OCI-LY7 (cell line): ENCODE data around the gene BARHL2. TPM values are rescaled to one million over a fixed set of nuclear protein-coding genes. Genes with fewer than 3 reads are reported as not detected.

Experiments used
- BruUV-seq: library from RNA; stranded (reverse); fragments of 400-500 nt; replicated peaks from 2 replicates; lab custom pipeline; 2021; lab: Mats Ljungman, UMichigan
- CTCF ChIA-PET: fragments of 300-600 bp; sonication (Branson Sonifier 250); formaldehyde crosslinking; loops from one replicate; lab custom pipeline; 2022; ENCODE audit warnings: antibody characterized with exemption; ENCODE audit not compliant: unreplicated experiment; lab: Charles Lee
- POLR2A ChIA-PET: fragments of 300-600 bp; sonication (Branson Sonifier 250); formaldehyde crosslinking; loops from one replicate; lab custom pipeline; 2022; ENCODE audit warnings: antibody characterized with exemption; lab: Charles Lee
- DNase-seq: peaks from one replicate; pipeline ENCODE4 v3.0.0-alpha.2; 2015; ENCODE audit warnings: low spot score
- H2AFZ ChIP-seq: fragments of 200-600 bp; sonication (generic), shearing (Covaris generic); 2 replicates; pipeline ENCODE4 v1.6.1; 2014; ENCODE audit warnings: mild to moderate bottlenecking, antibody characterized with exemption, low read length, moderate library complexity
- H3K27ac ChIP-seq: fragments of 200-600 bp; sonication (generic); 2 replicates; pipeline ENCODE4 v1.5.1; 2014; ENCODE audit warnings: mixed run types, low read depth, mild to moderate bottlenecking, moderate library complexity, low read length, inconsistent platforms; ENCODE audit not compliant: poor library complexity, severe bottlenecking
- H3K36me3 ChIP-seq: fragments of 200-600 bp; sonication (generic); 2 replicates; pipeline ENCODE4 v1.6.1; 2014; ENCODE audit warnings: mild to moderate bottlenecking, antibody characterized with exemption, low read length, moderate library complexity, mixed read lengths; ENCODE audit not compliant: insufficient read depth
- H3K4me1 ChIP-seq: fragments of 200-600 bp; sonication (generic); 2 replicates; pipeline ENCODE4 v1.5.1; 2014; ENCODE audit warnings: mild to moderate bottlenecking, low read length; ENCODE audit not compliant: insufficient read depth, poor library complexity, severe bottlenecking
- H3K4me2 ChIP-seq: fragments of 200-600 bp; sonication (generic); 2 replicates; pipeline ENCODE4 v1.6.1; 2014; ENCODE audit warnings: mild to moderate bottlenecking, low read length
- H3K4me3 ChIP-seq: fragments of 200-600 bp; sonication (generic); 2 replicates; pipeline ENCODE4 v1.5.1; 2014; ENCODE audit warnings: mild to moderate bottlenecking, low read depth, low read length; ENCODE audit not compliant: poor library complexity, severe bottlenecking
- H3K79me2 ChIP-seq: fragments of 200-600 bp; sonication (generic); 2 replicates; pipeline ENCODE4 v1.6.1; 2016; ENCODE audit warnings: low read depth, mild to moderate bottlenecking, low read length, moderate library complexity, mixed read lengths; ENCODE audit not compliant: insufficient read depth
- H3K9me2 ChIP-seq: fragments of 200-600 bp; sonication (generic); 2 replicates; pipeline ENCODE4 v1.6.1; 2016; ENCODE audit warnings: mild to moderate bottlenecking, low read length, mixed read lengths; ENCODE audit not compliant: insufficient read depth
- H3K9me3 ChIP-seq: fragments of 200-600 bp; sonication (generic); 2 replicates; pipeline ENCODE4 v1.6.1; 2014; ENCODE audit warnings: mild to moderate bottlenecking, mixed run types, low read length, mixed read lengths
- H4K20me1 ChIP-seq: fragments of 200-600 bp; sonication (generic); 2 replicates; pipeline ENCODE4 v1.6.1; 2014; ENCODE audit warnings: mild to moderate bottlenecking, antibody characterized with exemption, low read length, moderate library complexity, mixed read lengths; ENCODE audit not compliant: insufficient read depth
- EZH2phosphoT487 ChIP-seq: fragments of 200-600 bp; sonication (generic); IDR thresholded peaks from 2 replicates; pipeline ENCODE4 v1.6.1; 2018; ENCODE audit warnings: low read depth, borderline replicate concordance, mild to moderate bottlenecking, mixed run types, antibody characterized with exemption, low read length, moderate library complexity, mixed read lengths
- intact Hi-C: fragments of 100-400 bp; cut with micrococcal nuclease; formaldehyde crosslinking; loops from one replicate; pipeline ENCODE4 v1.10.0; 2022; ENCODE audit not compliant: unreplicated experiment
- total RNA-seq, 2 experiments: library from RNA; depleted of rRNA in 1 of 2; stranded (reverse); fragments of >200 nt in 1 of 2; shearing (Covaris generic) in 1 of 2; gene quantifications; 2 replicates each; pipeline ENCODE4 v1.2.3, GENCODE V29; 2014 to 2022
- TF ChIP-seq, protein P1 (sequence below): fragments of 200-600 bp; sonication (generic); conservative IDR thresholded peaks from 2 replicates; pipeline ENCODE4 v1.5.1; 2014; ENCODE audit warnings: mild to moderate bottlenecking, antibody characterized with exemption, low read length, moderate library complexity, mixed read lengths

Gene BARHL2
- total RNA-seq, 2 experiments from 2014 or later = not detected

DNA sequence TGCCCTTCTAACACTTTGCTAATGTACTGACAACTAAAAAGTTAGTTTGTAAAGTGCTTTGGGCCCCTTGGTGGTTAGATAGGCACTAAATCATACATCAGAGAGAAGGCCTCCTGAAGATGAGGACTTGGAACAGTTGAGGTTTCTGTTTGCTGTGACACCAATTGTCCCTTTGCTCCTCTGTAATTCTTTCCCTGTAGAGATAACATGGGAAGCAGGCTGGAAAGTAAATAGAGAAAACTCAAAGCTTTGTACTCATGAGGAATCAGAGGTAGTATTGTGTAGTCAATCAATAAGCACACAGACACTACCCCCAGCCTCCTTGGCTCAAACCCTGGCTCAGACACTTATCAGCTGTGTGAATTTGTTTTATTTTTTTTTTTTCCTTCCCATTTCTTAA, 31.6 kb upstream of the BARHL2 start:
- Histone ChIP-seq H3K79me2 (no peaks in the 10 kb centered on the region), H4K20me1 (no peaks in the 10 kb centered on the region), H3K4me1 (no peaks in the 10 kb centered on the region), H3K9me3 (no peaks in the 10 kb centered on the region), H3K27ac (no peak overlapping the region), H3K4me2 (no peak overlapping the region), H3K36me3 (no peaks in the 10 kb centered on the region), H3K4me3 (no peak overlapping the region), H2AFZ (no peak overlapping the region), H3K9me2 (no peaks in the 10 kb centered on the region)
- intact Hi-C loops = no loop called here
- BruUV-seq = no TSS peak
- no peak for DNase-seq
- TF ChIP-seq EZH2phosphoT487 = no peak
- TF ChIP-seq, protein P1, sequence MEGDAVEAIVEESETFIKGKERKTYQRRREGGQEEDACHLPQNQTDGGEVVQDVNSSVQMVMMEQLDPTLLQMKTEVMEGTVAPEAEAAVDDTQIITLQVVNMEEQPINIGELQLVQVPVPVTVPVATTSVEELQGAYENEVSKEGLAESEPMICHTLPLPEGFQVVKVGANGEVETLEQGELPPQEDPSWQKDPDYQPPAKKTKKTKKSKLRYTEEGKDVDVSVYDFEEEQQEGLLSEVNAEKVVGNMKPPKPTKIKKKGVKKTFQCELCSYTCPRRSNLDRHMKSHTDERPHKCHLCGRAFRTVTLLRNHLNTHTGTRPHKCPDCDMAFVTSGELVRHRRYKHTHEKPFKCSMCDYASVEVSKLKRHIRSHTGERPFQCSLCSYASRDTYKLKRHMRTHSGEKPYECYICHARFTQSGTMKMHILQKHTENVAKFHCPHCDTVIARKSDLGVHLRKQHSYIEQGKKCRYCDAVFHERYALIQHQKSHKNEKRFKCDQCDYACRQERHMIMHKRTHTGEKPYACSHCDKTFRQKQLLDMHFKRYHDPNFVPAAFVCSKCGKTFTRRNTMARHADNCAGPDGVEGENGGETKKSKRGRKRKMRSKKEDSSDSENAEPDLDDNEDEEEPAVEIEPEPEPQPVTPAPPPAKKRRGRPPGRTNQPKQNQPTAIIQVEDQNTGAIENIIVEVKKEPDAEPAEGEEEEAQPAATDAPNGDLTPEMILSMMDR = no peak
- ChIA-PET POLR2A (no interaction called here), CTCF (no interaction called here)

DNA sequence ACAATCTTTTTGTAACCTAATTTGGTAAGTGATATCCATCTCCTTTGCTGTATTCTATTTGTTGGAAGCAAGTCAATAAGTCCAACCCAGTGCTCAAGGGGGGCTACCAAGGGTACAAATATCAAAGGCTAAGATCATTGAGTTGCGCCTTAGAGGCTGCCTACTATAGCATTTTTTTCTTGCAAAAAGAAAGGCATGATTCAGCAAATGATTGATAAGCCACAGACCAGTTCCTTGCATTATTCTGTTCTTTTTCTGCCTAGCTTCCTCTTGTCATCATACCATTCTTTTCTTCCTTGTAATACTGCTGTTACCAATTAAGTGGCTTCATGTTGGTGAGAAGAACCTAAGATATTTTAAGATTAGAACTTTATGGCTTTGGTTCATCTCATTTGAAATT, 29.8 kb upstream of the BARHL2 start:
- intact Hi-C loops = no loop called here
- no peaks in the 10 kb centered on the region for H3K36me3 ChIP-seq
- no peaks in the 10 kb centered on the region for H3K4me1 ChIP-seq
- POLR2A ChIA-PET = no interaction called here
- no peaks in the 10 kb centered on the region for H3K79me2 ChIP-seq
- DNase-seq = no peak
- no peak overlapping the region for H2AFZ ChIP-seq
- no peak overlapping the region for H3K27ac ChIP-seq
- TF ChIP-seq EZH2phosphoT487 = no peak
- TF ChIP-seq, protein P1 = no peak
- no peak overlapping the region for H3K4me2 ChIP-seq
- H3K9me3 ChIP-seq = no peaks in the 10 kb centered on the region
- CTCF ChIA-PET = no interaction called here
- no peaks in the 10 kb centered on the region for H4K20me1 ChIP-seq
- no peaks in the 10 kb centered on the region for H3K9me2 ChIP-seq
- no TSS peak for BruUV-seq
- no peak overlapping the region for H3K4me3 ChIP-seq

DNA sequence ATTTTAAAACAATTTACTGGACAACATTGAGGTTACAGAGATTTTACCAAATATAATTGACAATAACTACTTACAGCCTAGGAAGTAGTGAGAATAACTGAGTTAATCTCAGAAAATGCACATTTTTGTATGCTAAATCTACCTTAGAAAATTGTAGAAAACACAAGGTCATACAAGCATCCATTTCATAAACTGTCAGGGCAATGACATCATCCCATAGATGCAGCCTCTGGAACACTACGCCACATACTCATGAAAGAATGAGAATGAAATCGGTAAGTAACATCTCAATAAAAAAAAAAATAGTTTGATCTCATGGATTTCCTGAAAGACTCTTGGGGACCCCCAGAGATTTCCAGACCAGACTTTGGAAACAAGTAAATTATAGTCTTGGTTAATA, 28.9 kb upstream of the BARHL2 start:
- H3K4me3 ChIP-seq = no peak overlapping the region
- DNase-seq = no peak
- H3K9me2 ChIP-seq = no peaks in the 10 kb centered on the region
- H3K4me1 ChIP-seq = no peaks in the 10 kb centered on the region
- intact Hi-C loops = no loop called here
- H3K79me2 ChIP-seq = no peaks in the 10 kb centered on the region
- no TSS peak for BruUV-seq
- no peak overlapping the region for H3K27ac ChIP-seq
- H3K9me3 ChIP-seq = no peaks in the 10 kb centered on the region
- ChIA-PET CTCF (no interaction called here), POLR2A (no interaction called here)
- H4K20me1 ChIP-seq = no peaks in the 10 kb centered on the region
- no peak overlapping the region for H3K4me2 ChIP-seq
- no peak overlapping the region for H2AFZ ChIP-seq
- H3K36me3 ChIP-seq = no peaks in the 10 kb centered on the region
- TF ChIP-seq, protein P1 = no peak
- TF ChIP-seq EZH2phosphoT487 = no peak
